ENCODE results near the gene SAMD13. TPM values are rescaled to one million over a fixed set of nuclear protein-coding genes. Genes with fewer than 3 reads are reported as not detected.

The SAMD13 gene, protein sequence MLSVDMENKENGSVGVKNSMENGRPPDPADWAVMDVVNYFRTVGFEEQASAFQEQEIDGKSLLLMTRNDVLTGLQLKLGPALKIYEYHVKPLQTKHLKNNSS
- not detected in 2 replicates for total RNA-seq (2013; cell fraction: nucleolus; rRNA removed)
- total RNA-seq (2014; rRNA removed): 1.2 and 2.2 TPM in 2 replicates
- total RNA-seq (2014; rRNA removed; fragmentation: Illumina TruSeq; extraction: Trizol): 1.0 and 1.2 TPM in 2 replicates
- total RNA-seq (2021): 0.85 and 0.98 TPM in 2 replicates
- polyA plus RNA-seq (2011; ENCODE audit: low read depth): 0.92 TPM
- polyA plus RNA-seq (2011; rRNA removed): 0.06 TPM in 1 of 2 replicates, not detected in the other
- not detected in 2 replicates for polyA plus RNA-seq (2011; cell fraction: cytosol; rRNA removed)
- not detected in 2 replicates for polyA plus RNA-seq (2011; cell fraction: nucleus; rRNA removed)
- 0.50 and 0.58 TPM in 2 replicates for polyA plus RNA-seq (2012)
- polyA plus RNA-seq (2014; fragmentation: Illumina TruSeq; extraction: Trizol): 1.3 and 1.4 TPM in 2 replicates
- 1 to 10 TPM; 1.1 to 1.9 TPM for polyA plus RNA-seq (2014; fragmentation: Nextera tagmentation; extraction: Ambion mirVana)
- 1.1 and 1.3 TPM in 2 replicates for polyA plus RNA-seq (2014; rRNA removed)
- 1 to 10 TPM in 1 of 2 experiments, under 1 TPM in 1; 0.81 to 1.1 TPM for polyA plus RNA-seq (2016; fragmentation: Nextera tagmentation; extraction: Ambion mirVana)
- not detected in 2 replicates for polyA minus RNA-seq (2011; rRNA and poly(A)+ RNA removed)
- not detected in 2 replicates for polyA minus RNA-seq (2011; cell fraction: cytosol; rRNA and poly(A)+ RNA removed)
- polyA minus RNA-seq (2011; cell fraction: nucleus; rRNA and poly(A)+ RNA removed): not detected in 2 replicates
- percentile 23 among the genes with signal in this experiment for Bru-seq, nascent RNA
- BruChase-seq, experiment 1, labeled RNA remaining after a 6-hour chase: percentile 11 among the genes with signal in this experiment
- percentile 8 among the genes with signal in this experiment for BruChase-seq, experiment 2, labeled RNA remaining after a 2-hour chase
- long read RNA-seq, experiment 1: 0 reads
- long read RNA-seq, experiment 2, partial matches to known transcripts: 0 of 1 reads
- long read RNA-seq, experiment 2, other reads (novel, unspliced or antisense): 1 of 1 reads

DNA sequence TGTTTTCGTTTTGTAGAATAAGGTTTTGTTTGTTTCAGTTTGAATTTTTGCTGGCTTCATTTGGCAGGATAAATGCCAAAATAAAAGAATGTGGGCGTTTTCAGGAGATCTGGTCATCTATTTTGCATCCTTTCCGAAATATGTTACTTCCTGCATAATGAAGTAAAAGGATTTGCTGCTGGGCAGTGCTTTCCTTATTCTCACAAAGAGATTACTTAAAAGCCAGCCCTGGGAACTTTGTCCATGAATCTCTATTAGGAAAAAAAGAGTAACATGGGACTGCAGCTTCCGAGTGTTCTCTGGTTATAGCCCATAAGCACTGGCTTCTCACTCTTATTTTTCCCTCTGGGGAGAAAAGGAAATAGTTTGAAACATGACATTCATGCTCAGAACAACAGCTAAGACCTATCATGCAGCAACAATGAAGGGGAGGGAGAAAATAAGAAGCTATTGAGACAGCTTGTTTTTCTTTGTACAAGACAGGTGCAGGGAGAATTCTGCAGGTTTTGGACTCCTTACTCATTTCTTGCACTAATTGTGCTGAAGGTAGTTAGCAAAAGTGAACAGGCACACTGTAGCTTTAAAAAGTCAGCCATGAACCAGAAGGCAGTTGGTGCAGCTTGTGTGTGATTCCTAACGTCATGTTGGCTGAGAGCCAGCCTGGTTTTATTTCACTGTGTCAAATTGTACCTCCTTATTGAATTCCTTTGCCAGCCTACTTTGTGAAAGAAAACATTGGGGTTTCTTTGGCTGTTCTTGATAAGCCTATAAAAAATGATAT lies at the start of gene SAMD13:
TSS of gene SAMD13 (plus strand) at position 705 of the 781 bp plus-strand sequence. CDS start 1,527 bp downstream, outside the sequence.
- in situ Hi-C loops (cut with MboI): no loop called here
- CTCF ChIA-PET: interaction anchor here (1.2 to 1.5 kb wide), 2 partner anchors 62 to 92 kb away, joined by 3 to 4 read pairs; no protein-coding TSS in a partner anchor
- no TSS peak for BruUV-seq (replicated peaks)
- POLR2A ChIA-PET: no interaction called here
- intact Hi-C loops (cut with micrococcal nuclease; ENCODE audit: unreplicated experiment): loop anchor here (5.0 kb wide), 1 partner anchor 131 kb away; no protein-coding TSS in a partner anchor
- H3K27ac ChIP-seq (ENCODE audit: control insufficient read depth, insufficient read depth): peak within 1 kb of the TSS; percentile 45; the same call in 1 of the 2 replicates
- peak within 1 kb of the TSS; percentile 82 for H2AFZ ChIP-seq (ENCODE audit: control insufficient read depth, low read depth, low read length)
- DNase-seq (ENCODE audit: low read depth, low spot score) (peak; percentile 37), ATAC-seq (no peak), FAIRE-seq (no peak)
- RAD21 ChIA-PET (ENCODE audit: unreplicated experiment): no interaction called here
- peak within 1 kb of the TSS; percentile 63 for H3K4me3 ChIP-seq
- no peaks in the 10 kb centered on the region for H4K20me1 ChIP-seq (ENCODE audit: control insufficient read depth, insufficient read depth)
- peak within 1 kb of the TSS; percentile 30; the same call in 1 of the 2 replicates for H3K9ac ChIP-seq (ENCODE audit: control insufficient read depth, insufficient read depth, low read length)
- no peaks in the 10 kb centered on the region for H3K27me3 ChIP-seq (replicated peaks in 1 of 2; ENCODE audit: control insufficient read depth in 2 of 2, insufficient read depth in 2 of 2, low read length in 1 of 2)
- 31% methylated on average over 5 of the region's 5 CpGs for WGBS (ENCODE audit: insufficient coverage, insufficient replicate concordance, low lambda C conversion rate, missing lambda C conversion rate)
- H3K79me2 ChIP-seq (ENCODE audit: control insufficient read depth, insufficient read depth, low read length): no peaks in the 10 kb centered on the region
- H3K36me3 ChIP-seq (ENCODE audit: control insufficient read depth in 2 of 2, insufficient read depth in 2 of 2, low read length in 1 of 2): no peaks in the 10 kb centered on the region
- peaks cover 10% of the 10 kb centered on the region; the same call in 1 of the 2 replicates for H3K4me1 ChIP-seq (ENCODE audit: control insufficient read depth, insufficient read depth, low read length)
- no peaks in the 10 kb centered on the region for H3K9me3 ChIP-seq (replicated peaks; ENCODE audit: control insufficient read depth, insufficient read depth, low read length)
- SMC1A ChIA-PET (ENCODE audit: uncharacterized antibody, unreplicated experiment): no interaction called here
- peak within 1 kb of the TSS; percentile 82 for H3K4me2 ChIP-seq (ENCODE audit: control insufficient read depth, insufficient read depth)
- TF ChIP-seq RCOR1 (conservative IDR thresholded peaks at IDR 0.05; ENCODE audit: low read depth, low read length): no peak
- peak; percentile 96 for TF ChIP-seq YY1 (IDR thresholded peaks at IDR 0.05; ENCODE audit: low read depth, low read length)
- 0 out of 2 replicates have a peak, but pooled peaks have one; percentile 21 for TF ChIP-seq CREB1 (IDR thresholded peaks at IDR 0.05; ENCODE audit: low read depth)
- TF ChIP-seq, protein P1, sequence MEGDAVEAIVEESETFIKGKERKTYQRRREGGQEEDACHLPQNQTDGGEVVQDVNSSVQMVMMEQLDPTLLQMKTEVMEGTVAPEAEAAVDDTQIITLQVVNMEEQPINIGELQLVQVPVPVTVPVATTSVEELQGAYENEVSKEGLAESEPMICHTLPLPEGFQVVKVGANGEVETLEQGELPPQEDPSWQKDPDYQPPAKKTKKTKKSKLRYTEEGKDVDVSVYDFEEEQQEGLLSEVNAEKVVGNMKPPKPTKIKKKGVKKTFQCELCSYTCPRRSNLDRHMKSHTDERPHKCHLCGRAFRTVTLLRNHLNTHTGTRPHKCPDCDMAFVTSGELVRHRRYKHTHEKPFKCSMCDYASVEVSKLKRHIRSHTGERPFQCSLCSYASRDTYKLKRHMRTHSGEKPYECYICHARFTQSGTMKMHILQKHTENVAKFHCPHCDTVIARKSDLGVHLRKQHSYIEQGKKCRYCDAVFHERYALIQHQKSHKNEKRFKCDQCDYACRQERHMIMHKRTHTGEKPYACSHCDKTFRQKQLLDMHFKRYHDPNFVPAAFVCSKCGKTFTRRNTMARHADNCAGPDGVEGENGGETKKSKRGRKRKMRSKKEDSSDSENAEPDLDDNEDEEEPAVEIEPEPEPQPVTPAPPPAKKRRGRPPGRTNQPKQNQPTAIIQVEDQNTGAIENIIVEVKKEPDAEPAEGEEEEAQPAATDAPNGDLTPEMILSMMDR (IDR thresholded peaks at IDR 0.05 in 2 of 3, conservative IDR thresholded peaks at IDR 0.05 in 1 of 3; ENCODE audit: control insufficient read depth in 2 of 3, extremely low read depth in 1 of 3, insufficient read depth in 1 of 3, low read depth in 3 of 3, low read length in 3 of 3): no peak
- TF ChIP-seq, protein P2, sequence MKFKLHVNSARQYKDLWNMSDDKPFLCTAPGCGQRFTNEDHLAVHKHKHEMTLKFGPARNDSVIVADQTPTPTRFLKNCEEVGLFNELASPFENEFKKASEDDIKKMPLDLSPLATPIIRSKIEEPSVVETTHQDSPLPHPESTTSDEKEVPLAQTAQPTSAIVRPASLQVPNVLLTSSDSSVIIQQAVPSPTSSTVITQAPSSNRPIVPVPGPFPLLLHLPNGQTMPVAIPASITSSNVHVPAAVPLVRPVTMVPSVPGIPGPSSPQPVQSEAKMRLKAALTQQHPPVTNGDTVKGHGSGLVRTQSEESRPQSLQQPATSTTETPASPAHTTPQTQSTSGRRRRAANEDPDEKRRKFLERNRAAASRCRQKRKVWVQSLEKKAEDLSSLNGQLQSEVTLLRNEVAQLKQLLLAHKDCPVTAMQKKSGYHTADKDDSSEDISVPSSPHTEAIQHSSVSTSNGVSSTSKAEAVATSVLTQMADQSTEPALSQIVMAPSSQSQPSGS (IDR thresholded peaks at IDR 0.05; ENCODE audit: low read length): peak; percentile 34; the same call in 1 of the 2 replicates
- TF ChIP-seq PAX8 (IDR thresholded peaks at IDR 0.05): no peak
- no peak for TF ChIP-seq TBL1XR1 (IDR thresholded peaks at IDR 0.05; ENCODE audit: low read depth, low read length)
- TF ChIP-seq HDAC6 (IDR thresholded peaks at IDR 0.05; ENCODE audit: unreplicated experiment): no peak
- TF ChIP-seq, protein P3, sequence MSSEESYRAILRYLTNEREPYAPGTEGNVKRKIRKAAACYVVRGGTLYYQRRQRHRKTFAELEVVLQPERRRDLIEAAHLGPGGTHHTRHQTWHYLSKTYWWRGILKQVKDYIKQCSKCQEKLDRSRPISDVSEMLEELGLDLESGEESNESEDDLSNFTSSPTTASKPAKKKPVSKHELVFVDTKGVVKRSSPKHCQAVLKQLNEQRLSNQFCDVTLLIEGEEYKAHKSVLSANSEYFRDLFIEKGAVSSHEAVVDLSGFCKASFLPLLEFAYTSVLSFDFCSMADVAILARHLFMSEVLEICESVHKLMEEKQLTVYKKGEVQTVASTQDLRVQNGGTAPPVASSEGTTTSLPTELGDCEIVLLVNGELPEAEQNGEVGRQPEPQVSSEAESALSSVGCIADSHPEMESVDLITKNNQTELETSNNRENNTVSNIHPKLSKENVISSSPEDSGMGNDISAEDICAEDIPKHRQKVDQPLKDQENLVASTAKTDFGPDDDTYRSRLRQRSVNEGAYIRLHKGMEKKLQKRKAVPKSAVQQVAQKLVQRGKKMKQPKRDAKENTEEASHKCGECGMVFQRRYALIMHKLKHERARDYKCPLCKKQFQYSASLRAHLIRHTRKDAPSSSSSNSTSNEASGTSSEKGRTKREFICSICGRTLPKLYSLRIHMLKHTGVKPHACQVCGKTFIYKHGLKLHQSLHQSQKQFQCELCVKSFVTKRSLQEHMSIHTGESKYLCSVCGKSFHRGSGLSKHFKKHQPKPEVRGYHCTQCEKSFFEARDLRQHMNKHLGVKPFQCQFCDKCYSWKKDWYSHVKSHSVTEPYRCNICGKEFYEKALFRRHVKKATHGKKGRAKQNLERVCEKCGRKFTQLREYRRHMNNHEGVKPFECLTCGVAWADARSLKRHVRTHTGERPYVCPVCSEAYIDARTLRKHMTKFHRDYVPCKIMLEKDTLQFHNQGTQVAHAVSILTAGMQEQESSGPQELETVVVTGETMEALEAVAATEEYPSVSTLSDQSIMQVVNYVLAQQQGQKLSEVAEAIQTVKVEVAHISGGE (CRISPR knock-in tag; IDR thresholded peaks at IDR 0.05): no peak
- TF ChIP-seq MEF2A (IDR thresholded peaks at IDR 0.05; ENCODE audit: insufficient read depth, low read depth, low read length): no peak

Measured in GM12878 (cell line).